Measurements from ENCODE around the gene GABPB2.

The GABPB2 gene

GRCh38 chr1:151134396-151134795 lies 63.8 kb downstream of the GABPB2 start:
- Histone ChIP-seq H2AFZ (ENCODE audit: low read depth, low read length) (no peak overlapping the region), H3K27ac (ENCODE audit: low read length) (no peak overlapping the region), H3K79me2 (ENCODE audit: low read length) (no peaks in the 10 kb centered on the region), H3K9ac (ENCODE audit: low read length) (no peak overlapping the region), H3K36me3 (replicated peaks; ENCODE audit: low read depth, low read length) (no peaks in the 10 kb centered on the region), H3K4me1 (ENCODE audit: low read length) (no peaks in the 10 kb centered on the region), H3K9me3 (ENCODE audit: insufficient read depth, low read length) (no peaks in the 10 kb centered on the region), H3K4me3 (ENCODE audit: low read length) (no peak overlapping the region), H3K27me3 (ENCODE audit: low read depth, low read length) (no peaks in the 10 kb centered on the region), H4K20me1 (ENCODE audit: insufficient read depth, low read length) (no peaks in the 10 kb centered on the region), H3K4me2 (ENCODE audit: low read length) (no peak overlapping the region)
- TF ChIP-seq EZH2phosphoT487 (IDR thresholded peaks at IDR 0.05; ENCODE audit: low read depth) = no peak
- TF ChIP-seq CTCF (IDR thresholded peaks at IDR 0.05; ENCODE audit: low read depth, low read length) = no peak

GRCh38 chr1:151134991-151135390 lies 64.4 kb downstream of the GABPB2 start:
- H3K4me2 ChIP-seq (ENCODE audit: low read length) = no peak overlapping the region
- H3K9me3 ChIP-seq (ENCODE audit: insufficient read depth, low read length) = no peaks in the 10 kb centered on the region
- no peak overlapping the region for H3K27ac ChIP-seq (ENCODE audit: low read length)
- no peaks in the 10 kb centered on the region for H3K4me1 ChIP-seq (ENCODE audit: low read length)
- H3K4me3 ChIP-seq (ENCODE audit: low read length) = no peak overlapping the region
- H4K20me1 ChIP-seq (ENCODE audit: insufficient read depth, low read length) = no peaks in the 10 kb centered on the region
- TF ChIP-seq CTCF (IDR thresholded peaks at IDR 0.05; ENCODE audit: low read depth, low read length) (no peak), EZH2phosphoT487 (IDR thresholded peaks at IDR 0.05; ENCODE audit: low read depth) (no peak)
- H2AFZ ChIP-seq (ENCODE audit: low read depth, low read length) = no peak overlapping the region
- H3K79me2 ChIP-seq (ENCODE audit: low read length) = no peaks in the 10 kb centered on the region
- no peaks in the 10 kb centered on the region for H3K36me3 ChIP-seq (replicated peaks; ENCODE audit: low read depth, low read length)
- H3K27me3 ChIP-seq (ENCODE audit: low read depth, low read length) = no peaks in the 10 kb centered on the region; the same call in 1 of the 2 replicates
- no peak overlapping the region for H3K9ac ChIP-seq (ENCODE audit: low read length)

- Histone ChIP-seq H4K20me1 (ENCODE audit: insufficient read depth, low read length) (no peaks in the 10 kb centered on the region), H3K27me3 (ENCODE audit: low read depth, low read length) (no peaks in the 10 kb centered on the region; the same call in 1 of the 2 replicates), H3K27ac (ENCODE audit: low read length) (no peak overlapping the region), H3K4me3 (ENCODE audit: low read length) (no peak overlapping the region), H3K79me2 (ENCODE audit: low read length) (no peaks in the 10 kb centered on the region), H3K4me1 (ENCODE audit: low read length) (no peaks in the 10 kb centered on the region), H3K9ac (ENCODE audit: low read length) (no peak overlapping the region), H3K36me3 (replicated peaks; ENCODE audit: low read depth, low read length) (no peaks in the 10 kb centered on the region), H3K9me3 (ENCODE audit: insufficient read depth, low read length) (no peaks in the 10 kb centered on the region), H3K4me2 (ENCODE audit: low read length) (no peak overlapping the region), H2AFZ (ENCODE audit: low read depth, low read length) (no peak overlapping the region)
- TF ChIP-seq CTCF (IDR thresholded peaks at IDR 0.05; ENCODE audit: low read depth, low read length) (peak; percentile 17; the same call in 1 of the 2 replicates), EZH2phosphoT487 (IDR thresholded peaks at IDR 0.05; ENCODE audit: low read depth) (no peak)
Observed at GRCh38 chr1:151135433-151136385, 65.1 kb downstream of the GABPB2 start.

GRCh38 chr1:151137789-151138188 lies 67.2 kb downstream of the GABPB2 start:
- Histone ChIP-seq H2AFZ (ENCODE audit: low read depth, low read length) (no peak overlapping the region), H3K36me3 (replicated peaks; ENCODE audit: low read depth, low read length) (no peaks in the 10 kb centered on the region), H3K9me3 (ENCODE audit: insufficient read depth, low read length) (no peaks in the 10 kb centered on the region), H3K4me2 (ENCODE audit: low read length) (no peak overlapping the region), H3K4me3 (ENCODE audit: low read length) (no peak overlapping the region), H3K27me3 (ENCODE audit: low read depth, low read length) (no peaks in the 10 kb centered on the region; the same call in 1 of the 2 replicates), H3K27ac (ENCODE audit: low read length) (no peak overlapping the region), H3K9ac (ENCODE audit: low read length) (no peak overlapping the region), H3K4me1 (ENCODE audit: low read length) (peaks cover 6% of the 10 kb centered on the region; the same call in 1 of the 2 replicates), H4K20me1 (ENCODE audit: insufficient read depth, low read length) (no peaks in the 10 kb centered on the region), H3K79me2 (ENCODE audit: low read length) (no peaks in the 10 kb centered on the region)
- no peak for TF ChIP-seq EZH2phosphoT487 (IDR thresholded peaks at IDR 0.05; ENCODE audit: low read depth)
